HG02943 (cell line): Measurements from ENCODE around the gene PMEL.
"Not testable (repeated sequence)": the region's sequence is repeated elsewhere in the genome, so short reads cannot be mapped to it uniquely, and the experiment has no call there.

Experiments
- ATAC-seq: cut with Tn5 transposase; IDR thresholded peaks from one replicate; pipeline ENCODE4 v1.9.1; 2021; ENCODE audit warnings: mild to moderate bottlenecking, low read depth, moderate library complexity; ENCODE audit not compliant: unreplicated experiment

The PMEL gene

DNA sequence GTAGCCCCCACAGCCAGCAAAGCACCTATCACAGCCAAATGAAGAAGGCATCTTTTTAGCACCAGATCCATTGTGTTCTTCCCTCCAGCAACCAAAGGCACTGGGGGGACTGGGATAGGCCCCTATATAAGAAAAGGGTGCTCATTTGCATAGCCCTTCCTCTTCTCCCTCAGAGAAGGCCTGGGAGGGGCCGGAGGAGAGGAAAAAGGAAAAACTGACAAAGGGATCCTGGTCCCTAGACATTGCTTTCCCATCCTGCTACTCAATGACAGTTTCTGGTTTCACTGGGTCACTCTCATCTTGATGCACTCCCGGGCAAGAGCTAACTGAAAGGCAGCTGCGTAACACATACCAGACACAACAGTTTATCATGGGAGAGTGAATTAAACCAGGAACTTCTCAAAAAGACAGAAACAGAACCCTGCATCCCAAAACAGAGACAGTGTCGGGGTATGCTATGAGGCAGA, at the start of gene PMEL:
Gene PMEL (minus strand): TSS at position 102 of the 467 bp plus-strand sequence. CDS start 31 bp downstream, at position 71.
- peak; percentile 13 for ATAC-seq

DNA sequence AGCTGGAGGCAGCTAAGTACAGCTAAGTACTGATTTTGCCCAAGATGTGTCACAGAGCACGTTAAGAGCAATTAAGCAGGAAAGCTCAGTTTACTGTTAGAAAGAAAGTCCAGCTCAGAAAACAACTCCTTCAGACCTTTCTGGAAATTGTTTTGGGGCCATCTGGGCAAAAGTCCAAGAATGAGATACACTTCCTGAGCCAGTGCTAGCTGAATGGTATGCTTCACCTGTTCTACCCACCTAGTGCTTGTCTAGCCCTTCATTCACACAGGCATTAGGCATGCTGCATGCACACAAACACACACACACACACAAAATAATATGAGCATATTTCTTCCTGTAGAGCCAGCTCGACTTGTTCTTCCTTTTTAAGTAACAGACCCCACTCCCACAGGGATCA, 48.4 kb upstream of the PMEL start:
- no peak for ATAC-seq

DNA sequence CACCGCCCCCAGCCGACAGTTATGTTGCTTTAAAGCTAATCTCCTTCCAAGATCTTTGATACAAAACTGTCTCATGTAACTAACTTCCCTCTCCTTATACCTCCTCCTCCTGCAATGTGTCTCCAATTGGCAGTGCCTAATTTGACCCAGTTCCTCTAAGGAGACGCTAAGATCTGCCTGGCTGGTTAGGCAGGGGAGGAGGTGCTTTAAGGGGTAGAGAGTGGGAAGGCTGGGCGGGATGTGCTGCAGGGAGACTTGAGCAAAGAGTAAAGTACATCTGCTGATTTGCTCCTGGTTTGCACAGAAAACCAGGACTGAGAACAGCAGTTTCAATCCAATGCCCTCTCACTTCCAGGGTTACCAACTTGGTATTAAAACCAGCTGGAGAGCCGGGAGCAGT, 47.6 kb upstream of the PMEL start:
- no peak for ATAC-seq

DNA sequence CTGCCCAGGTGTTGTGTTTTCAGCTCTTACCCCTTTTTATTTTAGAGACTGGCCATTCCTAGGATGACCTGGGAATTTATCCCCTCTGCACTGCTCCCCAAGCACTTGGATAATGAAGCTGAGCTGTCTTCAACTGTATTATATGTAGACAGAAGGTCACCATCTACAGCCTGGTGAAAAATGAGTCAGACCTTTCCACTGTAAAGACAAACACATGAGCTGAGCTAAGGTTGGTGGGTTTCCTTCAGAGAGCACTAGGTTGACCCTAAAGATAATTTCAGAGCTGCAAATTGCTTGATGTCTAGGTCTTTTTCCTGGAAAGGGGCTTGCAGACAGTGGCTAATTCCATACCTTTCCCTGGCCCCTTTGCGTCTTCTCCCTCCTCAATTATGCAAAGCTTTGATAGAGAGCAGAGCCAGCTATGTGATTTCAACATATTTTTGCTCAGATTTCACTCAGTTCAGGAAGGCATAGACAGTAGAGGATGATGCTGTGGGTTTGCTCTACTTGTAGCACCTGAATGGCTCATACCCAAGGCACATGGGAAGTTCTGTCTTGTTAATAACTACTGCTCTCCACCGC, 45.8 kb upstream of the PMEL start:
- no peak for ATAC-seq

DNA sequence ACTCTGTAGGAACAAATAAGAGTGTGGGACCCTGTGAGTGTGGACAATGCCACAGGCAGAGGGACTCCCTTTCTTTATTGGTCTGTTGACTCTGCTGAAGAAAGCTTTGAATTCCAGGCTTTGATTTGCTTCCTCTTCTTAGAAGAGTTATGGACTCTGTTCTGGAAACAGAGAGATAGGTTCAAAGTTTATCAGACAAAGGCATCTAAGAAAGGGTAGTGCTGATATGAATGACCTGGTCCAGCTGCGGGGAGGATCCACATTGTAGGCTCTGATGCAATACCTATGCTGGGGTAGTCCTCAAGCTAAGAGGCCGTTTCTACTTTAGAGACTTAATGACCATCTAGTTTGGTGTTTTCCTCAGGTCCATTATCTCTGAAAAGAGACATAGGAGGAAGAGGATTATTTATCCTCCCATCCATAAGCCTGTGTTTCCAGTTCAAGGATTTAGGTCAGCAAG, 44.3 kb upstream of the PMEL start:
- no peak for ATAC-seq

DNA sequence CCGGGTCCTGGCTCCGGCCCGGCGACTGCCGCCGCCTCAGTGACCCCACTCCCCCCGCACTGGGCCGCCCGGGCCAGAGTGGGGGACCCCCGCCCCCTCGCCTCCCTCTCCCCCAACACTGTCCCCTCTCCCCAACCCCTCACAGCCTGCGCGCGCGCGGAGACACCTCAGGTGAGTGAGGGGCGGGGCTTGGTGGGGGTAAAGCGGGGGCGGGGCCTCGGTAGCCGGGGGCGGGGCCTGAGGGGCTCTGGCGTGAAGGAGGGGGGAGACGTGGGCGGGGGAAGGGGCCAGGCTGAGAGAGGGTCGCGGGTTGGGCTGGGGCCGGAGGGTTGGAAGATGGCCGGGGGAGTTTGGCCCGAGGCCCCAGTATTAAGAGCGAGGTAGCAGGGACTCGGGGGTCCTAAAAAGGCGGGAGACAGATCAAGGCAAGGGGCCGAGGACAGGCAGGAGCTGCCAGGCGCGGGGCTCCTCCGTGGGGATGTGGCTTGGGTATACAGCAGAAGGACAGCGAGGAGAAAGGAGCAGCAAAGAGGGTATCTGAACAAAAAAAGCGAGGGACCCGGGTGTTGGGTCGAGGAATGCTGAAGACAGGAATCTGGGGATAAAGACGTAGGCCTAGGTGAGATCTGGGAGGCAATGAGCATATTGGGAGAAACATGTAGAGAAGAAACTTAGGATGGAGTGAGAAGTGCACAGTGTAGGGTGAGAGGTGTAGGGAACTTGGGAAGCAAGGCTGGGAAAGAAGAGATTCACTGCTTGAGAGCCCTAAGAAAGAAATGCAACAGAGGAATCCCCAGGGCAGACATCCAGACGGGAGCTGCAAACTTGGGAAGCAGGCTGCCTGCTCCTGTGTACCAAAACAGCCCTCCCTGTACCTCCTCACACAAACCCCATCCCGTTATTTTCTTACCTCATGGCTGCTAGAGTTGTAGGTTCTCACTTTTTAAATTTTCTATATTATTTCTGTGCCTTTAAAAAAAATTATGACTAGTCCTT, 42.0 kb upstream of the PMEL start:
- ATAC-seq = no peak

DNA sequence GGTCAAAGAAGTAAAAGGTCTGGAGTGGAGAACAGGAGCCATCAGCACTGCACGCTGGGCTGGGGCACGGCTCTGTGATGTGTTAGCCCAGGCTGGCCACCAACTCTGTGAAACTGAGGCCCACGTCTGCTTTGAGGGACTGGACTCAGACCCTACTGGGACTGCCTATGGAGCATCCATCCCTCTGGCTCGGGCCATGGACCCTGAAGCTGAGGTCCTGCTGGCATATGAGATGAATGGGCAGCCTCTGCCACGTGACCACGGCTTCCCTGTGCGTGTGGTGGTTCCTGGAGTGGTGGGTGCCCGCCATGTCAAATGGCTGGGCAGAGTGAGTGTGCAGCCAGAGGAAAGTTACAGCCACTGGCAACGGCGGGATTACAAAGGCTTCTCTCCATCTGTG, 38.4 kb upstream of the PMEL start:
- no peak for ATAC-seq

DNA sequence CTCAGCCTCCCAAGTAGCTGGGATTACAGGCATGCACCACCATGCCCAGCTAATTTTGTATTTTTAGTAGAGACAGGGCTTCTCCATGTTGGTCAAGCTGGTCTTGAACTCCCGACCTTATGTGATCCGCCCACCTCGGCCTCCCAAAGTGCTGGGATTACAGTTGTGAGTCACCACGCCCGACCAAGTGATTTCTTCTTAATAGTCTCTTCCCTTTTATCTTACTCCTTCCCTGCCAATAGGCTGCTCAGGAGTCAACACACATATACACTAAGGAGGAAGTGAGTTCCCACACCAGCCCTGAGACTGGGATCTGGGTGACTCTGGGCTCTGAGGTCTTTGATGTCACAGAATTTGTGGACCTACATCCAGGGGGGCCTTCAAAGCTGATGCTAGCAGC, 37.5 kb upstream of the PMEL start:
- not testable (repeated sequence) for ATAC-seq

DNA sequence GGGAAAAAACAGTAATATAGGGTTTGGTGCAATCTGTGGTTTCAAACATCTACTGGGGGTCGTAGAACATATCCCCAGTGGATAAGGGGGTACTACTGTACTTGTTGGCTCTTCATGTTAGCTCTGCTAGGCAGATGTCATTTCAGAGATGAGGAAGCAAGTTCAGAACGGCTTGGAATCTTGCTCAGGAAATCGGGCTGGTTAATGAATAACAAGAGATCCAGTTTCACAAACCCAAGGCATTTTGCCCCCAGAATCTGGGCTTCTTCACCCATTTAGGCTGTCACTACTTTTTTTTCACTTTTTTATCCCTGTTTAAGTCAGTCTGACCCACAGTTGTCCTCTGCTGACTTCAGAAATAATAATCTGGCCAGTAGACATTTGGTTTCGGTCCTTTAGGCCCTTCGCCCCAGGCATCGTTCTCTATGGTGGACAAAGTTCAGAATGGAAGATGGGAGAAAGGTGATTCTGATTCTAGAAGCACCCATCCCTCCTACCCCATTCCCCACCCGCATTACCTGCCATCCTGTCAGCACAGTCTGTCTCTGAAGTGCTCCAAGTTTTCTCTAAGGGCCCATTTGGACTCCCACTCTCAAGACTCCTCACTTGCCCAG, 35.8 kb upstream of the PMEL start:
- ATAC-seq = no peak

DNA sequence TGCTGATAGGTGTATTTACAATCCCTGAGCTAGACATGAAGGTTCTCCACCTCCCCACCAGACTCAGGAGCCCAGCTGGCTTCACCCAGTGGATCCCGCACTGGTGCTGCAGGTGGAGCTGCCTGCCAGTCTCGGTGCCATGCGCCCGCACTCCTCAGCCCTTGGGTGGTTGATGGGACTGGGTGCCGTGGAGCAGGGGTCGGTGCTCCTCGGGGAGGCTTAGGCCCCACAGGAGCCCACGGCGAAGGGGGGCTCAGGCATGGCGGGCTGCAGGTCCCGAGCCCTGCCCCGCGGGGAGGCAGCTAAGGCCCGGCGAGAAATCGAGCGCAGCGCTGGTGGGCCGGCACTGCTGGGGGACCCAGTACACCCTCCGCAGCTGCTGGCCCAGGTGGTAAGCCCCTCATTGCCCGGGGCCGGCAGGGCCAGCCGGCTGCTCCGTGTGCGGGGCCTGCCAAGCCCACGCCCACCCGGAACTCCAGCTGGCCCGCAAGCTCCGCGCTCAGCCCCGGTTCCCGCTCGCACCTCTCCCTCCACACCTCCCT, 34.2 kb upstream of the PMEL start:
- not testable (repeated sequence) for ATAC-seq

DNA sequence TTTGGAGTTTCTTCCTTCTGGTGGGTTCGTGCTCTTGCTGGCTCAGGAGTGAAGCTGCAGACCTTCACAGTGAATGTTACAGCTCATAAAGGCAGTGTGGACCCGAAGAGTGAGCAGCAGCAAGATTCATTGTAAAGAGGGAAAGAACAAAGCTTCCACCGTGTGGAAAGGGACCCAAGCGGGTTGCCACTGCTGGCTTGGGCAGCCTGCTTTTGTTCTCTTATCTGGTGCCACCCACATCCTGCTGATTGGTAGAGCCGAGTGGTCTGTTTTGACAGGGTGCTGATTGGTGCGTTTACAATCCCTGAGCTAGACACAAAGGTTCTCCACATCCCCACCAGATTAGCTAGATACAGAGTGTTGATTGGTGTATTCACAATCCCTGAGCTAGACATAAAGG, 33.7 kb upstream of the PMEL start:
- ATAC-seq = not testable (repeated sequence)

DNA sequence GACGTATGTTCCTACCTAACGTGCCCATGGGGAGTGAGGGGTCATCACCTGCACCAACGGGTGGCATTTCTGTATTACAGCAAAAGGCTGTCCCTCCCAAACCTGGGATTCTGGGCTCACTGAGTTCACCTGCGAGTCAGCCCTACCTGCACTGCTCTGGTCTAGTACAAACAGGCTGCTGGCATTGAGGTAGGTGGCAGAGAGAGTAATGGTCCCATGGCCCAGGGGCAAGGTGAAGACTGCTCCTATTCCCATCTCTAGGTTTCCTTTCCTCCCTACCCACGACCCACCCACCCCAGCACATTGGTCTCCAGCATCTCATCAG, 31.7 kb upstream of the PMEL start:
- ATAC-seq = peak; percentile 8

DNA sequence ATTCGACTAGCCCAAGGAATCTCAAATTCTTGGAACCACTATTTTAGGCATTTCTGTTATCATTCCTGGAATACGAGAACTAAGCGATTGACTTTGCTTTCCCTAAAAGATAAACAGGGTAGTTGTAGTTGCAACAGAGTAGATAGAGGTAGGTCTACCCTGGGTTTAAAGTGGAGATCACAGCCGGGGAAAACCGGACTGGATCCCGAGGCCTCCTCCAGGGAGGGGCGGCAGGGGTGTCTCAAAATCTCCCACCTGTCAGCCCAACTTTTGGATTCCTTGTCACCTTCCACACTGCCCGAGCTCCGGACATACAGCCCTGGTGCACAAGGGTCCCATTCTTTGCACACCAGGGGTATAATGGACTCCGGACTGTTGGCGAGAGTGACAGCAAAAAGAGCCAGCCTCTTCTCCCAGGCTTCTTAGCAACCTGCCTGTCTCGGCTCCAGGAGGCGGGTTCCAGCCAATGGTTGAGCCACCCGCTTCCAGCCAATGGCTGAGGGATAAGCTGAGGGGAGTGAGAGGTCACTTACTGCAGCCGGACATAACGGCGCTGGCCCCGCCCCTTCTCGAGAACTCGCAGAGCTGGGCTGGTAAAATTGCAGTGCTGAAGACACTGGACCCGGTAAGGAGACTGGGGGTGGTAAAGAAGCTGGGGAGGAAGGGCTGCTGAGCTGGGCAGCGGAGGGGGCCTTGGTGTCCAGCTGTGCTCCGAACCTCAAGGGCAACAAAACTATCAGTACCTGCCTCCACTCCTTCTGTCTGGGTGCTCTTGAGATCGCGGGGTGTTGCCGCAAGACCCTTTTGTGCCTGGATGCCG, 31.1 kb upstream of the PMEL start, which contains the start of gene SUOX:
Gene SUOX (plus strand): TSS at position 562 of the 820 bp plus-strand sequence. CDS start 4,946 bp downstream, outside the sequence.
- peak; percentile 98 for ATAC-seq

DNA sequence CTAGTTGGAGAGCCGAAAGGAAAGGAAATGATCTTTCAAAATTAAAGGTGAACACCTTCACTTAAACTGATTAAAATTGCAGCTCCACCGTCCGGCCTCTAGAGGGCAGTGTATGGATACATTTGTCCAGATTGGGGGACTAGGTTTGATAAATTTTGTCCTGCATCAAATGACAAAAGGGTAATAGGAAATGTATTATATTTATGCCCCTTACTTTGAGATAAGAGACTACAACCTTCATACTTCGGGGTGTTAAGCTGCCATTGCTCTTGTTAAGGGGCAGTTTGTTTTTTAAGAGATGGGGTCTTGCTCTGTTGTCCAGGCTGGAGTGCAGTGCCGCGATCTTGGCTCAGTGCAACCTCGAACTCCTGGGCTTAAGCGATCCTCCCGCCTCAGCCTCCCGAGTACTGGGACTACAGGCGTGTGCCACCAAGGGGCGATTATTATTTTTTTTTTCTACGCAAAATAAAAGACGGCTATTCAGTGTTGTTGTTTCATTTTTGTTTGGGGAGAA, 30.4 kb upstream of the PMEL start:
- no peak for ATAC-seq

DNA sequence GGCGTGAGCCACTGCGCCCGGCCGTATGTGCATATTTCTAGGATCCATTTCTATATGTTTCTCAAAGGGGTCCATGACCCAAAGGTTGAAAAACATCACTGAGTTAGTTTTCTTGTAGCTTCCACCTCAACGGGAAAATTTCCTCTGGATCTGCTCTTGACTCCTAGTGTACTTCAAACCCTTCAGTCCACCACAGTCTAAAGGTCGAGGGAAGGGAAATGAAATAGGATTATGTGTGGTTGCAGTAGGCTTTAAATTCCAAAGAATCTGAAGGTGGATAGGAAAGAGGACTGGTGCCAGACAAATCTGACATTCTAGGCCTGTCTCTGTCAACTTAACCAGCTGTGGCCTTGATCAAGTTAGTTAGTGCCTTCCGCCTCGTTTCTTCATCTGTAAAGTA, 29.5 kb upstream of the PMEL start:
- no peak for ATAC-seq

DNA sequence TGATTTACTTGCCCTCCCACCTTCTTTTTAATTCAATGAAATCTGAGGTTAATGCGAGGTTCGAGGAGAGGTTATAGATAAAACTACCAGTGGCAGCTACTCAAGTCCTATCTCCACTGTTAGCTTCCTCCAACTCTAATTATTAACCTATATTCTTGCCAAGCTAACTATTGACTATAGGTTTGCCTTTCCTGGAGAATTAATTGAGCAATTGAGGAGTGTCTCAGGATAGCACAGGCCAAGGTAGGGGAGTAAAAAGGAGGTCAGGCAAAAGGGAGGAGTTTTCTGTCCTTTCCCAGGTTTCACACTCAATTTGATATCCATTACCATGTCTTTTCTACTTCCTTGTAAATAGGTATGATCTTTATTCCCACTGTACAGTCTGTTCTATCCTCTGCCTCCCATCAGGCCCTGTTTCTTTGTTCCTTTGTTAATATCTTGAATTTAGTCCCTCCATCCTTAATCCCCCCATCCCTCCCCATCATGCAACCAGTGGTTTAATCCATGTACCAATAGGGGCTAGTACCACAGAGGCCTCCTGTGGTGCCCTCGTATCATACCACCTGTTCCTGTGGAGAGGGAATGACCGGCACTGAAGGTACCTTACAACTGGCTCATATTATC, 27.5 kb upstream of the PMEL start:
- no peak for ATAC-seq

DNA sequence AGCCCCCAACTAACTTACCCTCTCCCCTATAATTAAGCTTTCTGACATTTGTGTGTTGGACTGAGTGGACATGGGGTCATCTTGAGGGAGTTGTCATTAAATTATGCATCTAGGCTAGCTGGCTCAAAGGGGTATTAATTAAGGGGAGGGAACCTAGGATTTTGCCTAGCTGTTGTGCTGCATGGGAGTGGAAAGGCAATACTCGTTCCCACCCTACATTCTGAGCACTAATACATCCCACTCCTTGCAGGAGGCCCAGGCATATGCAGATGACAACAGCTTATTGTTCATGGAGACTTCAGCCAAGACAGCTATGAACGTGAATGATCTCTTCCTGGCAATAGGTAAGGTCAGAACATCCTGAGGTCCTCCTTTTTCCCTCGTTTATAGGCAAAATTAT, 25.3 kb upstream of the PMEL start:
- no peak for ATAC-seq

DNA sequence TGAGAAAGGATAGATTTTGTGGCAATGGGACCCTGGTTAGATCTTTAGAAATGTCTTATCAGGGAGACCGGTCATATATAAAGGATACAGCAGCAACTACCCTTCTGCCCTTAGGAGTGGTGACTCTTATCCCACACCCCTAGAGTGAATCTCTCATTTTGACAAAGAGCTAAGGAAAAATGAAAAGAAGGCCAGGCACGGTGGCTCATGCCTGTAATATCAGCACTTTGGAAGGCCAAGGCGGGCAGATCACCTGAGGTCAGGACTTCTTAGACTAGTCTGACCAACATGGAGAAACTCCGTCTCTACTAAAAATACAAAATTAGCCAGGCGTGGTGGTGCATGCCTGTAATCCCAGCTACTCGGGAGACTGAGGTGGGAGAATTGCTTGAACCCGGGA, 20.1 kb upstream of the PMEL start:
- not testable (repeated sequence) for ATAC-seq

DNA sequence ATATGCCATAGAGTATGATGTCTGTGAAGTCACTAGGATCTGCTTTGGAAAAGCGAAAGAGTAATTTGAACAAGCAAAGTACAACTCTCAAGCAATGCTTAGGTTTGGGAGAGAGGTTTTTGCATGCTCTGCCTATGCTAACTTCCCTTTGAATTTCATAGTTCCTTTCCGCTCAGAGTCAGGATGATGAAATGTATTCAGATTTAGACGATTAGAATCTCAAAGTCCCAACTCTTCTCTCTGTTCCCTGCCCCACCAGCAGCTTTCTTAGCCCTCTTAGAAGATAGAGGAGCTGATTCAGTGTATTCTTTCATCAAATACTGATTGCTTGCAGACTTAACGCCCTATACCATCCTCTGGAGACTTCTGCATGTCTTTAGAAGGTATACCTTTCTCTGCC, 19.5 kb upstream of the PMEL start:
- no peak for ATAC-seq
